ENCODE data around the gene CHRNE.
"Not testable (repeated sequence)": the region's sequence is repeated elsewhere in the genome, so short reads cannot be mapped to it uniquely, and the experiment has no call there.

The CHRNE gene

GRCh38 chr17:4867535-4867934, 35.4 kb downstream of the CHRNE start:
- intact Hi-C loops (cut with DNase I); DNase-seq: not testable (repeated sequence)

- intact Hi-C loops (cut with DNase I): no loop called here
- DNase-seq: no peak
Observed at GRCh38 chr17:4863321-4863720, 39.6 kb downstream of the CHRNE start.

GRCh38 chr17:4862720-4863119, 40.2 kb downstream of the CHRNE start:
- intact Hi-C loops (cut with DNase I): no loop called here
- DNase-seq: no peak

- intact Hi-C loops (cut with DNase I): no loop called here
- peak in 4 of 42 donors; percentile 32 to 47 (median 44) for DNase-seq
Observed at GRCh38 chr17:4861052-4861451, 41.8 kb downstream of the CHRNE start.

GRCh38 chr17:4860651-4861050, 42.2 kb downstream of the CHRNE start:
- intact Hi-C loops (cut with DNase I): no loop called here

GRCh38 chr17:4859816-4860625, 42.9 kb downstream of the CHRNE start:
- intact Hi-C loops (cut with DNase I): no loop called here
- DNase-seq: peak in 10 of 42 donors; percentile 32 to 60 (median 50)

More at GRCh38 chr17:4860651-4861050, 42.2 kb downstream of the CHRNE start:
- DNase-seq: no peak

- intact Hi-C loops (cut with DNase I): no loop called here
- peak in 30 of 42 donors; percentile 29 to 87 (median 62) for DNase-seq
Observed at GRCh38 chr17:4858882-4859260, 44.0 kb downstream of the CHRNE start.

- DNase-seq: peak; percentile 46 to 93 (median 80)
- intact Hi-C loops (cut with DNase I): no loop called here
Observed at GRCh38 chr17:4858068-4858881, 44.6 kb downstream of the CHRNE start.

- DNase-seq; intact Hi-C loops (cut with DNase I): not testable (repeated sequence)
Observed at GRCh38 chr17:4857347-4857746, 45.6 kb downstream of the CHRNE start.

- intact Hi-C loops (cut with DNase I): no loop called here
- DNase-seq: peak in 41 of 42 donors; percentile 44 to 92 (median 79)
Observed at GRCh38 chr17:4856937-4857314, 46.0 kb downstream of the CHRNE start.

GRCh38 chr17:4856271-4856936, 46.5 kb downstream of the CHRNE start:
- peak in 23 of 42 donors; percentile 33 to 70 (median 49) for DNase-seq
- intact Hi-C loops (cut with DNase I): no loop called here

GRCh38 chr17:4854111-4854681, 48.7 kb downstream of the CHRNE start:
- no peak for DNase-seq
- intact Hi-C loops (cut with DNase I): no loop called here

- DNase-seq: peak in 2 of 42 donors; percentile 25 to 34
- intact Hi-C loops (cut with DNase I): no loop called here
Observed at GRCh38 chr17:4853208-4853671, 49.7 kb downstream of the CHRNE start.

GRCh38 chr17:4852567-4853207, 50.2 kb downstream of the CHRNE start:
- intact Hi-C loops (cut with DNase I): no loop called here
- DNase-seq: peak in 1 of 42 donors; percentile 59

- intact Hi-C loops (cut with DNase I): no loop called here
- DNase-seq: no peak
Observed at GRCh38 chr17:4851084-4851483, 51.8 kb downstream of the CHRNE start.

- intact Hi-C loops (cut with DNase I): no loop called here
- DNase-seq: no peak
Observed at GRCh38 chr17:4850246-4850645, 52.7 kb downstream of the CHRNE start.

- no peak for DNase-seq
- intact Hi-C loops (cut with DNase I): no loop called here
Observed at GRCh38 chr17:4849011-4849536, 53.8 kb downstream of the CHRNE start.
